GM12801 (cell line): ENCODE measurements around the gene COLQ.

Source experiments
- CTCF ChIP-seq: IDR thresholded peaks from one replicate; pipeline ENCODE4 v1.5.1; 2011; ENCODE audit warnings: control low read depth; ENCODE audit not compliant: insufficient read length; ENCODE audit errors: extremely low read depth

Gene COLQ

DNA sequence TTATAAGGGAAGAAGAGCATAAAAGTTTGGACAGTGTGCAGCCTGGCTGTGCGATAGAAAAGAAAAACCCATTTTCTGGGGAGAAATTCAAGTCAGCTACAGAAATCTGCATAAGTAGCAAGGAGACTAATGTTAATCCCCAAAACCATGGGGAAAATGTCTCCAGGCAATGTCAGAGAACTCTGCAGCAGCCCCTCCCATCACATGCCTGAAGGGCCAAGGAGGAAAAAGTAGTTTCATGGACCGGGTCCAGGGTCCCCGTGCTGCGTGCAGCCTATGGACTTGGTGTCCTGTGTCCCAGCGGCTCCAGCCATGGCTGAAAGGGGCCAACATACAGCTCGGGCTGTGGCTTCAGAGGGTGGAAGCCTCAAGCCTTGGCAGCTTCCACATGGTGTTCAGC lies 28.3 kb upstream of the COLQ start:
- TF ChIP-seq CTCF, result no peak

GRCh38 chr3:15542614-15543013 lies 21.1 kb upstream of the COLQ start:
- no peak for TF ChIP-seq CTCF

GRCh38 chr3:15541371-15541770 lies 19.9 kb upstream of the COLQ start:
- TF ChIP-seq CTCF, result no peak

DNA sequence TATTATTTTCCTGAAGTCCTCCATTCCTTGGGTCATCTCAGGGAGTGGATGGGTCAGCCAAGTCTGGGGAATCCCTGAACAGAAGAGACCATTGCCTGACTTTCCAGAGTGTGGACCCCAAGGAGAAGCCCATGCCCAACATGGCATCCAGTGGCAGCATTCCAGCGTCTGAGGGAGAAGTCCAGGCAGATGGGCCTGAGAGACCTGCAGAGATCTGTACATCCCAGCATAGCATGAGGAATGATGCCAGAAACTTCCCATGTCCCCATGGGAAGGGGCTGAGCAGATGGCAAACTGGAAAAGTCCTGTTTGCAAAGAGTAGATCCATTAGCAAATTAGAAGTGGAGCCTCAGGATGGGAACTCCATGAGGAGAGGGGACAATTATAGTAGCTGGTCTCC lies 17.6 kb upstream of the COLQ start:
- no peak for TF ChIP-seq CTCF

GRCh38 chr3:15538345-15538744 lies 16.8 kb upstream of the COLQ start:
- TF ChIP-seq CTCF, result no peak

GRCh38 chr3:15536856-15537255 lies 15.3 kb upstream of the COLQ start:
- TF ChIP-seq CTCF, result no peak

GRCh38 chr3:15535732-15536131 lies 14.2 kb upstream of the COLQ start:
- no peak for TF ChIP-seq CTCF

DNA sequence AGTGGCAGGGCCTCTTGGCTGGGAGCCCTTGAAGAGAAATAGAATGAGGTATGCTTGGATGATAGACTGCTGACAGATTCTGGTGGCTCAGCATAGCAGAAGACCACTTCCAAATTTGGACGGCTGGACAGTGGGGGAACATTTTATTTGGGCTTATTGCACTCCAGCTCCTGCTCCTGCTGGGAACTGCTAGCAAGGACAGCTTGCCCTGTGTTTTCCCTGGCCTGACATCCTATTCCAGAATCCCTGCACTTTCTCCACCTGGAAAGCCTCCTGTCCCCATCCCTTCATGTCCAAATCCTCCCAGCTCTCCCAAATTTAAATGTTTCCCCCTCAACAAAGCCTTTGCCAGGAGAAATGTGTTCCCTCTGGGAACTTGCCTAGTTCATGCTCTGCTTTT lies 9.8 kb upstream of the COLQ start:
- TF ChIP-seq CTCF, result no peak
